Body of pancreas (tissue), 4 donors: ENCODE data around the gene RPS25.
A peak's percentile ranks its signal among the peaks of the same experiment; 100 is the strongest.

ENCODE experiments used
- POLR2A ChIP-seq, 3 donors: fragments of 450-650 bp; IDR thresholded peaks; one replicate each; pipeline ENCODE4 v1.6.1; 2016; ENCODE audit warnings: antibody characterized with exemption in 3 of 3, mild to moderate bottlenecking in 2 of 3
- TF ChIP-seq, protein P1 (sequence below), 7 experiments: fragments of 450-650 bp in 4 of 7; fragments of 200-600 bp in 3 of 7; sonication (generic) in 3 of 7; IDR thresholded peaks; one replicate each; pipeline ENCODE4 v1.5.1; 2016 to 2019; ENCODE audit warnings: antibody characterized with exemption in 7 of 7

DNA sequence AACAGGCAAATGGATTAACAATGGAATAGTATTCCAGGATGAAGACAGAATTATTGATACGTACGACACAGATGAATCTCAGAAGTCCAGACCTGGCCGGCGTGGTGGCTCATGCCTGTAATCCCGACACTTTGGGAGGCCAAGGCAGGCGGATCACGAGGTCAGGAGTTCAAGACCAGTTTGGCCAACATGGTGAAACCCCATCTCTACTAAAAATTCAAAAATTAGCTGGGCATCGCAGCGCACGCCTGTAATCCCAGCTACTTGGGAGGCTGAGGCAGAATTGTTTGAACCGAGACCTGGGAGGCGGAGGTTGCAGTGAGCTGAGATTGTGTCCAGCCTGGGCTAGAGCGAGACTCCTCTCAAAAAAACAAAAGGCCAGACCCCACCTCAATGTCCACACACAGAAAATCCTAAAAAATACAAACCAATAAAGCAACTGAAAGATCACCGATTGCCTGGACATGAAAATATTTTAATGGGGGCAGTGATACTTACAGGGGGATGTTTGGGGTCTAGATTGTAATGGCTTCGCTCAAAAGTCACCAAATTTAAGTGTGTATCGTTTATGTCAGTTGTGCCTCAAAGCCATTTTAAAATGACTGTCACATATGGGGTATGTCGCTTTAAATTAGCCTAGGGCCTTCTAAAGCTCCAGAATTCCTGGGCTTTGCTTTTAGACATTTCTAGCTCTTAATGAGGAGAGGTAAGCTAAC, 3.8 kb downstream of the RPS25 start:
- TF ChIP-seq, protein P1, sequence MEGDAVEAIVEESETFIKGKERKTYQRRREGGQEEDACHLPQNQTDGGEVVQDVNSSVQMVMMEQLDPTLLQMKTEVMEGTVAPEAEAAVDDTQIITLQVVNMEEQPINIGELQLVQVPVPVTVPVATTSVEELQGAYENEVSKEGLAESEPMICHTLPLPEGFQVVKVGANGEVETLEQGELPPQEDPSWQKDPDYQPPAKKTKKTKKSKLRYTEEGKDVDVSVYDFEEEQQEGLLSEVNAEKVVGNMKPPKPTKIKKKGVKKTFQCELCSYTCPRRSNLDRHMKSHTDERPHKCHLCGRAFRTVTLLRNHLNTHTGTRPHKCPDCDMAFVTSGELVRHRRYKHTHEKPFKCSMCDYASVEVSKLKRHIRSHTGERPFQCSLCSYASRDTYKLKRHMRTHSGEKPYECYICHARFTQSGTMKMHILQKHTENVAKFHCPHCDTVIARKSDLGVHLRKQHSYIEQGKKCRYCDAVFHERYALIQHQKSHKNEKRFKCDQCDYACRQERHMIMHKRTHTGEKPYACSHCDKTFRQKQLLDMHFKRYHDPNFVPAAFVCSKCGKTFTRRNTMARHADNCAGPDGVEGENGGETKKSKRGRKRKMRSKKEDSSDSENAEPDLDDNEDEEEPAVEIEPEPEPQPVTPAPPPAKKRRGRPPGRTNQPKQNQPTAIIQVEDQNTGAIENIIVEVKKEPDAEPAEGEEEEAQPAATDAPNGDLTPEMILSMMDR (IDR thresholded peaks at IDR 0.05) = no peak
- peak in 1 of 3 donors; percentile 6 for TF ChIP-seq POLR2A (IDR thresholded peaks at IDR 0.05)
